Measurements from ENCODE around the gene EOLA1. TPM values are rescaled to one million over a fixed set of nuclear protein-coding genes. Genes with fewer than 3 reads are reported as not detected.
"Not testable (repeated sequence)": the region's sequence is repeated elsewhere in the genome, so short reads cannot be mapped to it uniquely, and the experiment has no call there.

EOLA1 gene
- total RNA-seq, 1 experiment from 2014 or later, result 9.0 TPM

- ChIA-PET POLR2A (no interaction called here), CTCF (no interaction called here), RAD21 (ENCODE audit: low non-redundant PET in 1 of 2, low total read pairs in 2 of 2, uncharacterized antibody in 2 of 2, unreplicated experiment in 2 of 2) (no interaction called here)
- Histone ChIP-seq H3K4me3 (replicated peaks in 1 of 2; ENCODE audit: low read depth in 1 of 2, low read length in 2 of 2) (no peak overlapping the region), H3K79me2 (ENCODE audit: insufficient read depth, low read length) (no peaks in the 10 kb centered on the region), H3K9me2 (ENCODE audit: insufficient read depth) (no peaks in the 10 kb centered on the region), H3K27me3 (ENCODE audit: insufficient read depth, low read length) (no peaks in the 10 kb centered on the region), H3K4me2 (ENCODE audit: low read length) (no peak overlapping the region), H3K9ac (ENCODE audit: low read length) (no peak overlapping the region), H4K20me1 (ENCODE audit: insufficient read depth) (no peaks in the 10 kb centered on the region), H3K36me3 (ENCODE audit: control insufficient read depth in 1 of 2, insufficient read depth in 2 of 2, low read length in 2 of 2) (no peaks in the 10 kb centered on the region), H3K27ac (ENCODE audit: low read depth, low read length) (no peak overlapping the region), H2AFZ (ENCODE audit: low read depth, low read length, poor library complexity, severe bottlenecking) (no peak overlapping the region), H3K4me1 (ENCODE audit: control insufficient read depth in 1 of 2, insufficient read depth in 2 of 2, low read length in 2 of 2) (peaks cover 0 to 5% of the 10 kb centered on the region in 2 experiments; a peak in 1 of 4 replicates), H3K9me3 (ENCODE audit: control insufficient read depth in 1 of 2, insufficient read depth in 1 of 2, low read depth in 1 of 2, low read length in 2 of 2) (no peaks in the 10 kb centered on the region)
- no peak for DNase-seq (ENCODE audit: low read depth, low spot score)
- intact Hi-C loops (cut with micrococcal nuclease), result no loop called here
- no TSS peak for BruUV-seq (replicated peaks)
- ATAC-seq, result no peak
- TF ChIP-seq SIN3A (IDR thresholded peaks at IDR 0.05; ENCODE audit: low read depth) (no peak), SRF (IDR thresholded peaks at IDR 0.05; ENCODE audit: low read depth) (no peak), RAD21 (IDR thresholded peaks at IDR 0.05; ENCODE audit: low read depth) (no peak), EZH2phosphoT487 (IDR thresholded peaks at IDR 0.05; ENCODE audit: borderline replicate concordance) (no peak), ATF3 (IDR thresholded peaks at IDR 0.05) (no peak), POLR2AphosphoS5 (IDR thresholded peaks at IDR 0.05; ENCODE audit: low read depth, low read length) (no peak)
- TF ChIP-seq, protein P1, sequence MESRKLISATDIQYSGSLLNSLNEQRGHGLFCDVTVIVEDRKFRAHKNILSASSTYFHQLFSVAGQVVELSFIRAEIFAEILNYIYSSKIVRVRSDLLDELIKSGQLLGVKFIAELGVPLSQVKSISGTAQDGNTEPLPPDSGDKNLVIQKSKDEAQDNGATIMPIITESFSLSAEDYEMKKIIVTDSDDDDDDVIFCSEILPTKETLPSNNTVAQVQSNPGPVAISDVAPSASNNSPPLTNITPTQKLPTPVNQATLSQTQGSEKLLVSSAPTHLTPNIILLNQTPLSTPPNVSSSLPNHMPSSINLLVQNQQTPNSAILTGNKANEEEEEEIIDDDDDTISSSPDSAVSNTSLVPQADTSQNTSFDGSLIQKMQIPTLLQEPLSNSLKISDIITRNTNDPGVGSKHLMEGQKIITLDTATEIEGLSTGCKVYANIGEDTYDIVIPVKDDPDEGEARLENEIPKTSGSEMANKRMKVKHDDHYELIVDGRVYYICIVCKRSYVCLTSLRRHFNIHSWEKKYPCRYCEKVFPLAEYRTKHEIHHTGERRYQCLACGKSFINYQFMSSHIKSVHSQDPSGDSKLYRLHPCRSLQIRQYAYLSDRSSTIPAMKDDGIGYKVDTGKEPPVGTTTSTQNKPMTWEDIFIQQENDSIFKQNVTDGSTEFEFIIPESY (IDR thresholded peaks at IDR 0.05; ENCODE audit: extremely low read depth, insufficient replicate concordance, low read length), result no peak
Observed at GRCh38 chrX:149518236-149518635, 22.6 kb upstream of the EOLA1 start.

DNA sequence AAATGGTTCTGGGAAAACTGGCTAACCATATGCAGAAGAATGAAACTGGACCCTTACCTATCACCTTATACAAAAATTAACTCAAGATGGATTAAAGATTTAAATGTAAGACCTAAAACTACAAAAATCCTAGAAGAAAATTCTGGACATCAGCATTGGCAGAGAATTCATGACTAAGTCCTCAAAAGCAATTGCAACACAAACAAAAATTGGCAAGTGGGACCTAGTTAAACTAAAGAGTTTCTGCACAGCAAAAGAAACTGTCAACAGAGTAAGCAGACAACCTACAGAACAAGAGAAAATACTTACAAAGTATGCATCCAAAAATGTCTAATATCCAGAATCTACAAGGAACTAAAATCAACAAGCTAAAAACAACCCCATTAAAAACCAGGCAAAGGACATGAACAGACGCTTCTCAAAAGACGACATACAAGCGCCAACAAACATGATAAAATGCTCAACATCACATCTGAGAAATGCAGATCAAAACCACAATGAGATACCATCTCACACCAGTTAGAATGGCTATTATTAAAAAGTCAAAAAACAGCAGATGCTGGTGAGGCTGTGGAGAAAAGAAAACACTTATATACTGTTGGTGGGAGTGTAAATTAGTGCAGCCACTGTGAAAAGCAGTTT is 20.1 kb upstream of the EOLA1 start:
- H3K4me1 ChIP-seq (ENCODE audit: control insufficient read depth in 1 of 2, insufficient read depth in 2 of 2, low read length in 2 of 2); DNase-seq (ENCODE audit: low read depth, low spot score); H3K79me2 ChIP-seq (ENCODE audit: insufficient read depth, low read length); H3K27me3 ChIP-seq (ENCODE audit: insufficient read depth, low read length); H3K27ac ChIP-seq (ENCODE audit: low read depth, low read length); BruUV-seq (replicated peaks); H3K9me3 ChIP-seq (ENCODE audit: control insufficient read depth in 1 of 2, insufficient read depth in 1 of 2, low read depth in 1 of 2, low read length in 2 of 2); ATAC-seq; RAD21 ChIA-PET (ENCODE audit: low non-redundant PET in 1 of 2, low total read pairs in 2 of 2, uncharacterized antibody in 2 of 2, unreplicated experiment in 2 of 2); H3K9ac ChIP-seq (ENCODE audit: low read length); H3K9me2 ChIP-seq (ENCODE audit: insufficient read depth); POLR2A ChIA-PET; H3K4me3 ChIP-seq (replicated peaks in 1 of 2; ENCODE audit: low read depth in 1 of 2, low read length in 2 of 2); H3K36me3 ChIP-seq (ENCODE audit: control insufficient read depth in 1 of 2, insufficient read depth in 2 of 2, low read length in 2 of 2); H2AFZ ChIP-seq (ENCODE audit: low read depth, low read length, poor library complexity, severe bottlenecking); H4K20me1 ChIP-seq (ENCODE audit: insufficient read depth); H3K4me2 ChIP-seq (ENCODE audit: low read length); intact Hi-C loops (cut with micrococcal nuclease): not testable (repeated sequence)
- CTCF ChIA-PET, result interaction anchor here (1.0 kb wide), 1 partner anchor 8 kb away, joined by 3 read pairs; no protein-coding TSS in a partner anchor
